DND-41 (cell line): Measurements from ENCODE around the gene PRXL2A.

Experiments used
- ATAC-seq: fragments of 200-7000 bp; cut with Tn5 transposase; 3 replicates; pipeline ENCODE4 v1.9.1; 2021; ENCODE audit warnings: low read depth; ENCODE audit not compliant: insufficient read depth
- DNase-seq: peaks from one replicate; pipeline ENCODE4 v3.0.0-alpha.2; 2020
- H2AFZ ChIP-seq: 2 replicates; pipeline ENCODE4 v1.6.0; 2012; ENCODE audit warnings: low read depth, low read length
- H3K27ac ChIP-seq: 2 replicates; pipeline ENCODE4 v1.5.1; 2012; ENCODE audit warnings: low read length, inconsistent platforms
- H3K27me3 ChIP-seq: fragments of 200-600 bp; sonication (generic); 2 replicates; pipeline ENCODE4 v1.6.0; 2012; ENCODE audit warnings: low read length, mild to moderate bottlenecking, inconsistent platforms; ENCODE audit not compliant: insufficient read depth, poor library complexity
- H3K36me3 ChIP-seq: 2 replicates; pipeline ENCODE4 v1.5.1; 2012; ENCODE audit warnings: low read length, inconsistent platforms; ENCODE audit not compliant: insufficient read depth
- H3K4me1 ChIP-seq: 2 replicates; pipeline ENCODE4 v1.5.1; 2012; ENCODE audit warnings: mild to moderate bottlenecking, low read length; ENCODE audit not compliant: insufficient read depth
- H3K4me2 ChIP-seq: 2 replicates; pipeline ENCODE4 v1.6.0; 2012; ENCODE audit warnings: mild to moderate bottlenecking, moderate library complexity, low read length, inconsistent platforms; ENCODE audit not compliant: insufficient read depth
- H3K4me3 ChIP-seq, 2 experiments: fragments of 200-600 bp in 1 of 2; shearing (Covaris generic) in 1 of 2; 2 replicates each; pipeline ENCODE4 v1.5.1; 2012 to 2016; ENCODE audit warnings: inconsistent platforms in 2 of 2, low read length in 2 of 2, mild to moderate bottlenecking in 2 of 2, low read depth in 1 of 2, moderate library complexity in 1 of 2
- H3K79me2 ChIP-seq: 2 replicates; pipeline ENCODE4 v1.6.0; 2012; ENCODE audit warnings: low read length, inconsistent platforms; ENCODE audit not compliant: insufficient read depth
- H3K9ac ChIP-seq: 2 replicates; pipeline ENCODE4 v1.6.0; 2012; ENCODE audit warnings: low read depth, mild to moderate bottlenecking, inconsistent platforms, low read length, moderate library complexity
- H3K9me3 ChIP-seq: 2 replicates; pipeline ENCODE4 v1.5.1; 2012; ENCODE audit warnings: low read length, moderate library complexity, mild to moderate bottlenecking, inconsistent platforms; ENCODE audit not compliant: insufficient read depth, severe bottlenecking
- H4K20me1 ChIP-seq: 2 replicates; pipeline ENCODE4 v1.6.0; 2012; ENCODE audit warnings: low read length; ENCODE audit not compliant: insufficient read depth
- CTCF ChIP-seq: IDR thresholded peaks from 2 replicates; pipeline ENCODE4 v1.5.1; 2012; ENCODE audit warnings: borderline replicate concordance, low read length, moderate library complexity, mild to moderate bottlenecking; ENCODE audit not compliant: poor library complexity, severe bottlenecking; ENCODE audit errors: extremely low read depth
- EZH2 ChIP-seq: IDR thresholded peaks from 3 replicates; pipeline ENCODE4 v1.6.1; 2012; ENCODE audit warnings: borderline replicate concordance, low read depth, mild to moderate bottlenecking, moderate library complexity, low read length, inconsistent platforms; ENCODE audit not compliant: severe bottlenecking

PRXL2A gene

GRCh38 chr10:80458638-80459037, 50.3 kb downstream of the PRXL2A start:
- Histone ChIP-seq H3K79me2 (peaks cover 67% of the 10 kb centered on the region), H2AFZ (no peak overlapping the region), H3K4me1 (peaks cover 49% of the 10 kb centered on the region), H3K4me3 (no peak overlapping the region), H3K27ac (peak overlapping the region; percentile 20), H3K4me2 (peak overlapping the region; percentile 40; the same call in 1 of the 2 replicates), H4K20me1 (peaks cover 69% of the 10 kb centered on the region), H3K9ac (0 out of 2 replicates have a peak overlapping the region, but pooled peaks have one; percentile 3), H3K9me3 (no peaks in the 10 kb centered on the region), H3K36me3 (no peaks in the 10 kb centered on the region; the same call in 1 of the 2 replicates), H3K27me3 (no peaks in the 10 kb centered on the region)
- ATAC-seq (no peak), DNase-seq (no peak)
- TF ChIP-seq EZH2: no peak
- TF ChIP-seq CTCF: no peak

GRCh38 chr10:80459047-80459865, 50.9 kb downstream of the PRXL2A start:
- no peak for TF ChIP-seq EZH2
- peak; percentile 54 for TF ChIP-seq CTCF
- peak overlapping the region; percentile 21; the same call in 1 of the 2 replicates for H3K9ac ChIP-seq

GRCh38 chr10:80460399-80461207, 52.3 kb downstream of the PRXL2A start:
- peaks cover 76% of the 10 kb centered on the region for H4K20me1 ChIP-seq
- H3K27ac ChIP-seq: no peak overlapping the region
- H3K9ac ChIP-seq: no peak overlapping the region
- peaks cover 44% of the 10 kb centered on the region for H3K4me1 ChIP-seq
- no peak overlapping the region for H2AFZ ChIP-seq
- no peaks in the 10 kb centered on the region for H3K36me3 ChIP-seq
- no peak for ATAC-seq
- H3K27me3 ChIP-seq: no peaks in the 10 kb centered on the region
- H3K9me3 ChIP-seq: no peaks in the 10 kb centered on the region
- H3K4me2 ChIP-seq: no peak overlapping the region
- TF ChIP-seq CTCF: no peak
- no peak for TF ChIP-seq EZH2
- peaks cover 77% of the 10 kb centered on the region for H3K79me2 ChIP-seq
- H3K4me3 ChIP-seq: no peak overlapping the region
- no peak for DNase-seq

More at GRCh38 chr10:80459047-80459865, 50.9 kb downstream of the PRXL2A start:
- Histone ChIP-seq H3K9me3 (no peaks in the 10 kb centered on the region), H3K27ac (peak overlapping the region; percentile 57), H3K4me2 (peak overlapping the region; percentile 40), H3K27me3 (no peaks in the 10 kb centered on the region), H3K4me3 (no peak overlapping the region), H3K79me2 (peaks cover 73% of the 10 kb centered on the region), H2AFZ (no peak overlapping the region), H3K4me1 (peaks cover 46% of the 10 kb centered on the region), H3K36me3 (no peaks in the 10 kb centered on the region; the same call in 1 of the 2 replicates), H4K20me1 (peaks cover 74% of the 10 kb centered on the region)
- ATAC-seq (peak; percentile 84), DNase-seq (peak; percentile 87)
